GM19395 (cell line): ENCODE results near the gene WIZ.

Experiments
- ATAC-seq: cut with Tn5 transposase; IDR thresholded peaks from one replicate; pipeline ENCODE4 v1.9.1; 2021; ENCODE audit warnings: mild to moderate bottlenecking, moderate library complexity; ENCODE audit not compliant: unreplicated experiment

The WIZ gene

DNA sequence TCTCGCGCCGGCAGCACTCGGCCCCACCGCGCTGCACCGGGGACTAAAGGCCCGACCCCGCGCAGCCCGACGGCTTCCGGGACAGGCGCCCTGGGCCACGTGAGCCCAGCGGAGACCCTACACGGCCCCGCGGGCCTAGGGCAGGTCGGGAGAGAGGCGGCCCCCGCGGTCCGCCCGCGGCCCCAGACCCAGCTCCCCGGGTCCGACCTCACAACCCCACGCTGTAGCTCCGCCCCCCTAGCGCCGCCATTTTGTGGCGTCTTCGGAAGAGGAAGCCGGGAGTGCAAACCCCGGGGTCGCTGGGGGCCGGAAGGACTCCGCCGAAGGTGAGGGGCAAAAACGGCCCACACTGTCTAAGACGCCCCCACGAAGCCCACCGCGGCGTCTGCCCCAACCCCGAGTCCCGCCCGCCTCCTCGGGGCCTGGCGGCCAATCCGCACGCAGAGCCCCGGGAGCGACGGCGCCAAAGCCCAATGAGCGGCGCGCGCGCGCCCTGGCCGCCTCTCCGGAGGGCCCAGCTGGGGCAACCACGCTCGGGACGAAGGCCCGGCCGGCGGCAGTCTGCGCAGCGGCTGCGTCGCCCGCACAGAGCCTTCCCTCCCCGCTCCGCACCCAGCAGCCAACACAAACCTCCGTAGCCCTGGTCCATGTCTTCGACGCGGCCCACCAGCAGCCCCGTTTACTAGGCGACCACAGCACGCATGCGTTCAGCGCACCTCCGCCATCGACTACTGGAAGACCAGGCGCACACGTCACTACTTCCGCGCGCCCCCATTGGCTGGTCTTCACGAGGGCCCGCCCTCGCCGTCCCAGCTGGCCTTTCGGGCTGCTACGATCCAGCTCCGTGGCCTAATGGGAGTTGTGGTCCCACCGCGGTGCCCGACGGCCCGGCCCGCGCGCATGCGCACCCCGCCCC, 70.4 kb downstream of the WIZ start, which contains the start of gene AKAP8:
Gene AKAP8, minus strand, starts transcription at position 705 of the 916 bp plus-strand sequence. Its CDS starts 56 bp downstream, at position 649.
- ATAC-seq = peak; percentile 74

- peak; percentile 1 for ATAC-seq
Measured at GRCh38 chr19:15378534-15379082, 71.1 kb downstream of the WIZ start.

DNA sequence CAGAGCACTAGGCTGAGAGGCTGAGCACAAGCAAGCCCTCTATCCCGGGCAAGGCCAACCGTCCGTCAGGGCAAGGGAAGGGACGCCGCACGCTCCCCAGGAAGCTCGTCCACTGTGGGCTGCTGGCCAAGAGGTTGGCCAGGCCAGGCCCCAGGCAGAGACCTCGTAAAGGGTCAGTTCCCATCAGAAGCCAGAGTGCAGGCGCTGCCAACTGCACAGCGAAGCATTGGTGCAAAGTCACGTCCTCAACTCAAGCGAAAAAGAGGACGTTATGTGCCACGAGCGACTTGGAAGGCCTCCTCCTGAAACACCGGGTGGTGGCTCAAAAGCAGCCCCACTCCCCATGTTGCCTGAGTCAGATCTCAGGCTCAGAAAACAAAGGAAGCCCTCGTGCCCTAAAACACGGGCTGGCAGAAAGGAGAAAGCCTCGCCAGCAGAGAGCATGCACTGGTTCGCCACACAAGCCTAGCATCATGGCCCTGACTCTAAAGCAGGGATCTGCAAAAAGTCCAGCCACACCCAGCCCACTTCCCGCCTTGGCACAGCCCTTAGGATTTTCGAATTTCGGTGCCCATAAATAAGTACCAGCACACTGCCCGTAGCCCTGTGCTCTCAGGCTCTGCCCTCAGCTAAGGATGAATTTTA, 74.8 kb downstream of the WIZ start:
- no peak for ATAC-seq

DNA sequence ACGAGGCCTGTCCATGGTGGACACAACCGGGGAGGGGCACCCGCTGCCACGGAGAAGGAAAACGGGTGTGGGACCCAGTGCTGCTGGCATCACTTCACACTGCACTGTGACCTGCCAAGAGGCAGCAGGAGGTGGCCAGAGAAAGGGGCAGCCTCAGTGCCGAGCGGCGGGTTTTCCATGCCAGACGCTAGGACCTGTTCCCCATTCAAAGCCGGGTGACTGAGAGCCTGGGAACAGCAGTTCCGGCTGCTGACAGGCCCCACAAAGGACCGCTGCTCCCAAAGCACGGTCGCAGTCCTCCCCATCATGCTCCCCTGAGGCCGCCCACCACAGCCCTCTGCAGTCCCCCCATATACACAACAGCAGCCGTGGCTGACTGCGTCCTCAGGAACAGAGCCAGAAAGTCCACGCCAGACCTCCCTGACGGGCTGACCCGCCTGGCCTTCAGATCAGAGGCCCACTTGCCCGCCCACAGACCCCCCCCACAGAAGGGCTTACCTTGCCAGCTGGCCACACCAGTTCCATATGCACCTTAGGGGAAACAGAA, 75.6 kb downstream of the WIZ start:
- no peak for ATAC-seq

DNA sequence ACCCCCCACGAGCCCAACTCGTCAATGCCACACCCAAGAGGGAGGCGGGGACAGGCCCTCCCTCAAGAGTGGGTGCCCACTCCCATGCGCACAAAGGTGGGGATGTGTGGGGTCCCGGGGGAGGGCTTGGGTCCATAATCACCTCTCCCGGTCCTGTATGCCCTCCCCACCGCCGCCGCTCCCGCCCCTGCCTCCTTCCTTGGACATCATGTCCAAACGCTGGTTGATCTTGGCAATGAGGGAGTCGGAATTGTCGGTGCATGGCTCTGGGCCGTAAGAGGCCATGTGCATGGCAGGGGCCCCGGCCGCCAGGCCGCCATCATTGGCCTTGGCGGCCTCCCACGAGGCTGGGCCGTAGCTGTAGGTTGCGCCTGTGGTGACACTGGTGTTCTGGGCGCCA, 76.1 kb downstream of the WIZ start:
- no peak for ATAC-seq

GRCh38 chr19:15372891-15373301, 76.9 kb downstream of the WIZ start:
- no peak for ATAC-seq

DNA sequence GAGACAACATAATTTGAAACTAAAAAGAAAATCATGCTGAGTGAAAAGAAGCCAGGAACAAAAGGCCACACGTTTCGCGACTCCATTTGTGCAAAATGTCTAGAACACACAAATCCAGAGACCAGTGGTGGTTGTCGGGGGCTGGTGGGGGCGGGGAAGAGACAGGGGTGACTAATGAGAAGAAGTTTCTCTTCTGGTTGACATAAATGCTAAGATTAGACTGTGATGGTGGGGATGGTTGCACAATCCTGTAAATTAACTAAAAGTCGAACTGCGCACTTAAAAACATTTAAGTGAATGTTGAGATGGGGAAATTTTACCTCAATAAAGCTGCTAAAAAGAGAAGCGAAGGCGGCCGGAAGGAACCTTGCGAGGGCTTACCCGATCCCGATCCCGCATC, 77.3 kb downstream of the WIZ start:
- no peak for ATAC-seq

- no peak for ATAC-seq
Measured at GRCh38 chr19:15371786-15372380, 77.9 kb downstream of the WIZ start.

- ATAC-seq = no peak
Measured at GRCh38 chr19:15371119-15371518, 78.6 kb downstream of the WIZ start.
